Measurements from ENCODE around the gene CUX1. TPM values are rescaled to one million over a fixed set of nuclear protein-coding genes. Genes with fewer than 3 reads are reported as not detected.

Gene CUX1
- total RNA-seq, 1 experiment from 2014 or later, result 54.8 TPM

- Mint-ChIP-seq H3K9me3 (ENCODE audit: low read depth, unreplicated experiment) (no peaks in the 10 kb centered on the region), H3K36me3 (ENCODE audit: insufficient read depth, unreplicated experiment) (peaks cover 18% of the 10 kb centered on the region), H3K4me1 (ENCODE audit: low read depth, unreplicated experiment) (no peaks in the 10 kb centered on the region), H3K27me3 (ENCODE audit: unreplicated experiment) (no peaks in the 10 kb centered on the region), H3K27ac (ENCODE audit: unreplicated experiment) (no peak overlapping the region), H3K4me3 (ENCODE audit: low read depth, unreplicated experiment) (peak overlapping the region; percentile 71)
- CTCF ChIA-PET, result no interaction called here
- intact Hi-C loops (cut with micrococcal nuclease; ENCODE audit: unreplicated experiment), result loop anchor here (10.0 kb wide), 3 partner anchors 71 to 419 kb away; no protein-coding TSS in a partner anchor
- no peak for TF ChIP-seq CTCF (IDR thresholded peaks at IDR 0.05; ENCODE audit: unreplicated experiment)
- BruUV-seq (replicated peaks), result no TSS peak
- DNase-seq, result peak; percentile 66
These were observed 1.4 kb upstream of the CUX1 start for GRCh38 chr7:101815826-101816594.

GRCh38 chr7:101816595-101817470, 593 bp upstream of the CUX1 start:
- Mint-ChIP-seq H3K36me3 (ENCODE audit: insufficient read depth, unreplicated experiment) (peaks cover 18% of the 10 kb centered on the region), H3K27ac (ENCODE audit: unreplicated experiment) (no peak overlapping the region), H3K4me3 (ENCODE audit: low read depth, unreplicated experiment) (peak overlapping the region; percentile 71), H3K4me1 (ENCODE audit: low read depth, unreplicated experiment) (no peaks in the 10 kb centered on the region), H3K9me3 (ENCODE audit: low read depth, unreplicated experiment) (no peaks in the 10 kb centered on the region), H3K27me3 (ENCODE audit: unreplicated experiment) (no peaks in the 10 kb centered on the region)
- DNase-seq, result peak; percentile 55
- CTCF ChIA-PET, result no interaction called here
- intact Hi-C loops (cut with micrococcal nuclease; ENCODE audit: unreplicated experiment), result loop anchor here (10.0 kb wide), 3 partner anchors 72 to 418 kb away; no protein-coding TSS in a partner anchor
- no peak for TF ChIP-seq CTCF (IDR thresholded peaks at IDR 0.05; ENCODE audit: unreplicated experiment)
- no TSS peak for BruUV-seq (replicated peaks)

- H3K36me3 Mint-ChIP-seq (ENCODE audit: insufficient read depth, unreplicated experiment), result peaks cover 18% of the 10 kb centered on the region
- H3K27ac Mint-ChIP-seq (ENCODE audit: unreplicated experiment), result no peak overlapping the region
These were observed 1.1 kb downstream of the CUX1 start for GRCh38 chr7:101818287-101819071.

More at GRCh38 chr7:101818287-101819071, 1.1 kb downstream of the CUX1 start:
- H3K27me3 Mint-ChIP-seq (ENCODE audit: unreplicated experiment), result no peaks in the 10 kb centered on the region
- H3K4me1 Mint-ChIP-seq (ENCODE audit: low read depth, unreplicated experiment), result no peaks in the 10 kb centered on the region
- intact Hi-C loops (cut with micrococcal nuclease; ENCODE audit: unreplicated experiment), result loop anchor here (10.0 kb wide), 3 partner anchors 74 to 416 kb away; no protein-coding TSS in a partner anchor
- CTCF ChIA-PET, result no interaction called here
- TSS peak; percentile 43 for BruUV-seq (replicated peaks)
- no peaks in the 10 kb centered on the region for H3K9me3 Mint-ChIP-seq (ENCODE audit: low read depth, unreplicated experiment)
- TF ChIP-seq CTCF (IDR thresholded peaks at IDR 0.05; ENCODE audit: unreplicated experiment), result no peak
- DNase-seq, result no peak
- H3K4me3 Mint-ChIP-seq (ENCODE audit: low read depth, unreplicated experiment), result peak overlapping the region; percentile 71
